ENCODE measurements around the gene IRX3.

Gene IRX3

GRCh38 chr16:54290833-54291655 lies 4.5 kb upstream of the IRX3 start:
- no peak for DNase-seq

DNA sequence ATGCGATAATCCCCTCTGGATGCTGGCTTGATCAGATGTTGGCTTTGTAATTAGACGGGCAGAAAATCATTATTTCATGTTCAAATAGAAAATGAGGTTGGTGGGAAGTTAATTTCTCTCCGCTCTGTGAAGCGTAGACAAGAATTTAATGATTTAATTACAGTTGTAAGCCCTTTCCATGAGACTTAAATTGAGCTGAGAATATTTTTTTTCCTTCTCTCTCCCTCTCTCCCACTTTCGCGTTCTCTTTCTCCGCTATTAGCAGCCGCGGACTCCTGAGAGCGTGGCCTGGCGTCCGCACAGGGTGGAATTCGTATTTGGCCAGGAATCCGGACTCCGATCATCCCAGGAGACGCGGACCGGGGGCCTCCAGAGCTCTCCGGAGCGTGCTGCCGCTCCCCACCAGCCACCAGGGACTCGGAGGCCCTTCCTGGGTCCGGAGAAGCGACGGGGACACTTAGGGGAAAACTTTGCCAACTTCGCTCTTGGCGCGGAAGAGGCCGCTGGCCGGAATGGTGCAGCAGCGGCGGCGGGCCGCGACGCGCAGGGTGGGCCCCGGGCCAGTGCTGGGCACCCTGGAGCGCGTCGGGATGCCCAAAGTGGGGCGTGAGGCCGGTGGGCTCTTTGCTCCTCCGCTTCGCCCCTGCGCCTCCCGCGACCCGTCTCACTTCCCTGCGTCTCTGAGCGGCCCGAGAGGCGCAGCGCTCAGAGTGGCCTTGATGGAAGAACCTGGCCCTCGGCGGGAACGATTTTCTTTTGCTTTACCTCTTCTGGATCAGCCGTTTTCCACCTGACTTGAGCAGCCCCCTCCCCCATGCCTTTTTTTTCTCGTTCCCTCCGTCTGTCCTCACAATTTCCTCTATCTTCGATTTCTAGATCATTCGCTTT lies 3.6 kb upstream of the IRX3 start:
- DNase-seq = no peak

GRCh38 chr16:54289242-54289944 lies 2.8 kb upstream of the IRX3 start:
- no peak for DNase-seq

- DNase-seq = no peak
These were observed 2.3 kb upstream of the IRX3 start for GRCh38 chr16:54288835-54289241.

- no peak for DNase-seq
These were observed 1.6 kb upstream of the IRX3 start for GRCh38 chr16:54288030-54288834.

DNA sequence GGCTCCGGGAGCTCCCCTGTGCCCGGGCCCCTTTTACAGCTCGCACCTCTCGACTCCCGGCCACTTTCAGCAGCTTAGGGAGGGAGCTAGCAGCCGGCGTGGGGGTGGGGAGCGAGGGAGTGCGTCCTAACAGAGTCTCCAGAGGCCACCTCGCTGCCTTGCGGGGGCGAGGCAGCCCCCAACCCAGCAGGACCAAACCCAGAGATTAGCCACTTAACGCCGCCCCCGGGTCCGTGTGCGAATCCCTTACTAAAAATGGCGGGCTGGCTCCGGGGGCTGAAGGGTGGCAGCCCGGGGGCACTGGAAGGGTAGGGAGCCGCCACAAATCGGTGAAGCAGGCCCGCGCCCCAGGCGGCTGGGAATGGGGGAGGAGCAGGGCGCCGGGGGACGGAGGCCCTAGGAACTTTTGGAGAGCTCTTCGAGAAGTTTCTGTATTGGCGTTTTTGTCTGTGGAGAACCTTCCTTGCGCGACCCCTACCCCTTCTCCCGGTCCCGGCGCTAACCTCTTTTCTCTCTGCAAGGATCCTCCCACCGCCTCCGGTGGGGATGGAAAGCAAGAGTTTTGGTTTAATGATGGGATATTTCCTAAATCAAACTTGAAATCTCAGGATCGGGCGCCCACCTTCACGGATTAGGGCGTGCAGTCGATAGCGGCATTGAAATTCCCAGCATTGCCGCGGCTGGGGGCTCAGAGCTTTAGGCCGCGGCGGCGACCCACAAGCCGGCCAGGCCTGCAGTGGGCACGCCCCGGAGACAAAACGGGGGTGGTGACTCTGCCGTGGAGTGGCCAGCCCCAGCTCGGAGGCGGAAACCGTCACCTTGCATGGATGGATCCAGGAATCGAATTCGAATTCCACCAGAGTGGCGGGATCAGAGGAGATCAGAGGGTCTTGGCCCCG lies 793 bp upstream of the IRX3 start:
- no peak for DNase-seq

- DNase-seq = no peak
These were observed 559 bp downstream of the IRX3 start for GRCh38 chr16:54286090-54286365.

DNA sequence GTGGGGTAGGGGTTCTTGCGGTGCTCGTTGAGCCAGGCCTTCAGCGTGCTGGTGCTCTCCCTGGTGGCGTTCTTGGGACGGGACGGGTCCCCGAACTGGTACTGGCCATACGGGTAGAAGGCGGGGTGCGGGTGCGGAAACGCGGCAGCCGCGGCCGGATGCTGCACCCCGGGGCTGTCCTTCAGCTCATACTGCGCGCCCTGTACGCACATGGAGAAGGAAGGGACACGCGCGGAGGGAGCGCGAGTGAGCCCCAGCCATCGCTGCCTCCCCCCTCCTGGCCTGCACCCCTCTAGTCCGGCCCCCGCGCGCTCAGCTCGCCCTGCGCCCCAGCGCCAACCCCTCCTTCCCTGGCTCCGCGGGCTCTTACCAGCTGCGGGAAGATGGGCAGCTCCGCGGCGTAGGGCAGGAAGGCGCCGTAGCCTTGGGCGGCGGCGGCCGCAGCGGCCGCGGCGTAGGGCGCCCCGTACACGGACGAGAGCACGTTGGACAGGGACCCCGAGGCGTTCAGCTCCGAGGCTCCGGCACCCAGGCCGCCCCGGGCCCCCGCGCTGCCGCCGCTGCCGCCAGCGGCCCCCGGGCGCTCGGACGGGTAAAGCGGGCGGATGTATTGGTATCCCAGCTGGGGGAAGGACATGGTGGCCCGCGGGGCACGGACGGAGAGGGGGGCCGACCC lies 1.0 kb downstream of the IRX3 start:
- no peak for DNase-seq

DNA sequence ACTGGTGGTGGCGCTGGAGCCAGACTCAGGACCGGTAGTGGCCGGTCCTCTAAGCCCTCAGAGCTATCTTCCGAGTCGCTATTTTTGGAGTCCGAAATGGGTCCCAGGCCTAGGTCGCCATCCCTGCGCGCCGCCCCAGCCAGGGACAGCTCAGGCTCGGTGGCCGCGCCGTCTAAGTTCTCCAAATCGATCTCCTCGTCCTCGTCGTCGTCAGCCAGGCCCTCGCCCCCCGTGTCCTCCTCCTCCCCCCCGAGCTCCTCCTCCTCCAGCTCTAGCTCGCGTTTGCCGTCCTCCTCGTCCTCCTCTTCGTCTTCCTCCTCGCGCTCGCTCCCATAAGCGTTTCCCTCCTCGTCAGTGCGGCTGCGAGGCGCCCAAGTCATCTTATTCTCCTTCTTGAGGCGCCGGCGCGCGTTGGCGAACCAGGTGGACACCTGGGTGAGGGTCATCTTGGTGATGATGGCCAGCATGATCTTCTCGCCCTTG lies 1.6 kb downstream of the IRX3 start:
- DNase-seq = no peak

DNA sequence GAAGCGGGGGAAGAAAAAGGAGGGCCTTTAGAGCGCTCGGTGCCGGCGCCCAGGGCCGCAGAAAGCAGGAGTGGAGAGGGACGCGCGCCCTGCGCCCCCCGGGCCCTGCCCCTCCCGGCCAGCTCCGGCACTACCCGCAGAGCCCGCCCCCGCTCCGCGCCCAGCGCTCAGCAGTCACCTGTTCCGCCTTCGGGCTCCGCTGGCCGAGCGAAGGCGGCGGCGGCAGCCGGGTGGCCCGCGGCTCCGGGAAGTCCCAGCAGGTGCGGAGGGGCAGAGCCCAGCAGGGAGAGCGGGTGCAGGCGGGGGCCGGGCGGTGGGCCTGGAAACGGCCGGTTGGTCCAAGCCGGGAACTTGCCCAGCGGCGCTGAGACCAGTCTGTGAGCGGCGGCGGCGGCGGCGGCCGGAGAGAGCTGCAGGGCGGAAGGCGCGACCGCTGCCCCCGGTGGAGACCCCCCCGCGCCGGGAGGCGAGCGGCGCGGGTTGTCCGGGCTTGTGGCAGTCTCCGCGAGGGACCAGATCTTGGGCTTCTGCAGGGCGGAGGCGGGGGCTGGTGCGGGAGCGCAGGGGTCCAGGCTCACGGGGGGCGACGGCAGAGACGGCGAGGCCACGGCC lies 2.2 kb downstream of the IRX3 start:
- no peak for DNase-seq

DNA sequence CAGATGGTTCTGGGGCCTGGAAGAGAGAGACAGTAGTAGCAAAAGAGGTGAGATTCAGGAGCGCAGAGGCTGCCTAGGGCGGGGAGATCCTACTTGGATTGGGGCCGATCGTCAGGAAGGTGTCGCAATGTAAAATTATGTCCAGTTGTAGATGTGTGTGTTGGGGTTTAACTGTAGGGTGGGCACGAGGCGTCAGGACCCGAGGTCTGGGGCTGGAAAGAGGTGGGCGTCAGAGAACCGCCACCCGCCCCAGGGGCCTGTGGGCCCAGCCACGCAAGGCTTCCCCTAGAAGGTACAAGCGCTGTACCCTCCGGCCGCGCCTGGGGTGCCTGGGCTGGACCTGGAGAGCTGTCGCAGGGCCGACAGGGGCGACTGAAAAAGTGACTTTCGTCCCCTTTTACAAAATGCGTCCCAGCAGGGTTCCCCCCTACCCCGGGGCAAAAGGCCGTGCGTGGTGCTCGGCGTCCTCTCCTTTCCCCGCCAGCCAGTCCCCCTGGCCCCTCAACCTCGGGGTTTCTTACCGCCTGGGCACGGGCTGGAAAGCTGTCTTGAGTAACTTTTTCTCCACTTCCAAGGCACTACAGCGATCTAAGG lies 2.8 kb downstream of the IRX3 start:
- no peak for DNase-seq

- DNase-seq = no peak
These were observed 3.5 kb downstream of the IRX3 start for GRCh38 chr16:54282928-54283724.

DNA sequence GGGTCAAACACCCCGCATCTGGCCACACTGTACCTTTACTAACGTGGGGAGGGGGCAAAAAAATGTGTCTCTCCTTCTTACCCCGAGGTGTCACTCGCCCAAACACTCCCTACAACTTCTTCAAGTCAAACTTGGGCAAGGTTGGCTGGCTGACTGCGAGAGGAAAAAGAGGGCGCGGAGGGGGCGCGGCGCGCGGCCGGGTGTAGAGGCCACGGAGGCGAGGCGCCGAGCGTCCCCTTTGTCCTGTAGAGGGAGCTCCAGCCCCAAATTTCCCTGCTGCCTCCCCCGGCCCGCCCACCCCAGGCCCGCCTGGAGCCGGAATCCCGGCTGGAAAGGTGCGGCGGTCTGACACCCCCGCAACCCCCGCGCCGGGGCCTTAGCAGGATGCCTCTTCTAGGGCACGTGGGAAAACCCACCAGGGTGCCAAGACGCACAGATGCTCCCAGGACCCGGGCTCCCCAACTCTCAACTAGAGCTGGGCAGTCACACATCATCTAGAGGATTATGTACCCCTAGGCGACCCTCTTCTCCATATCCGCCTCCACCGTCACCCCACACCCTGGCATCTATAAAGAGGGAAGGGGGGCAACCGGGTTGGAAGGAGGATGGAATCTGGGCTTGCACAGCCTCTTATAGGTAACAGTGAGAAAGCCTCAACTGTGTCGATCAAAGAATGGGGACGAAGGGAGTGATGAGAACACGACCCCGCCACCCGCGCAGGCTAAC lies 4.2 kb downstream of the IRX3 start:
- no peak for DNase-seq

- no peak for DNase-seq
These were observed 4.9 kb downstream of the IRX3 start for GRCh38 chr16:54281535-54282201.

DNA sequence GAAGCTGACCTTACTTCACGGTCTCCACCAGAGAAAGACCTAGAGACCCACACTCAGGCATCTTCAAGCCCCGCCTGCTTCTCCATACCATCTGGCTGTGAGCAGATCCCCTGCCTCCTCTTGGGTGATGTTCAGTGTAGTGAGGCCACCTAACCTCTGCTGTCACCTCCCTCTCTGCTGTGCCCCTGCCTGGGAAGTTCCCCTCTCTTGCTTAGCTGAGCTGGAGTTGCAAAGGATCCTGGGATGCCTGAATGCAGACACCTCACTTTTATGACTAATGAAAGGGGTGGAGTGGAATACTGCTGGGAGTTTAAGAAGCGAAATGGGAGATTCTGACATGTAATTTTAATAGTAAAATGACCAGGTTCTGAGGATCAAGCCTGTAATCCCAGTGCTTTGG lies 5.8 kb downstream of the IRX3 start:
- no peak for DNase-seq

GRCh38 chr16:54277845-54278703 lies 8.5 kb downstream of the IRX3 start:
- no peak for DNase-seq

DNA sequence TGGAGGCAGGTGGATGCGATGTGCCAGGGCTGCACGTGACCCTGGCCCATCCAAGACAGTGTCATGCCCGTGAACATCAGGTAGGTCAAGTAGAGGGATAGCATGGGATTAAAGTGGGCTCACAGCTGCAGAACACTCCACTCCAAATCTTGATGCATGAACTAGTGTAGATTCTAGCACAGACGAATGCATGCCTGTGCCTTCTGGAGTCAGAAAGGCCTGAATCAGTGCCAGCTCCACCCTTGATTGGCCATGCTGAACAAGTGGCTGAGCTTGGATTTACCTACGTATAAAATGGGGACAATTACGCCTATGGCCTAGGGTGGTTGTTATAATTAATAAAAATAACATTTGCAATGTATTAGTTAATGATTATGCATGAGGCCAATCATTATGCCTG lies 10.6 kb downstream of the IRX3 start:
- DNase-seq = no peak

Data from CD4-positive, alpha-beta T cell treated with Interferon alpha-2 for 1 hour (primary cell).